CD8-positive, alpha-beta memory T cell (primary cell): ENCODE results near the gene OTUD5. TPM values are rescaled to one million over a fixed set of nuclear protein-coding genes. Genes with fewer than 3 reads are reported as not detected.
"Not testable (repeated sequence)": the region's sequence is repeated elsewhere in the genome, so short reads cannot be mapped to it uniquely, and the experiment has no call there.

Experiments
- CTCF ChIA-PET: fragments of 350-600 bp; sonication (Branson Sonifier 250); formaldehyde crosslinking; loops from one replicate; lab custom pipeline; 2021; ENCODE audit warnings: antibody characterized with exemption; lab: Charles Lee
- POLR2A ChIA-PET: fragments of 350-600 bp; sonication (Branson Sonifier 250); formaldehyde crosslinking; loops from one replicate; lab custom pipeline; 2021; ENCODE audit warnings: antibody characterized with exemption; lab: Charles Lee
- DNase-seq, 5 donors: peaks; one replicate each; pipeline versions ENCODE4 v3.0.0 to v3.0.0-alpha.2; 2020 to 2022; ENCODE audit warnings: mixed read lengths in 1 of 5
- H3K27ac ChIP-seq: one replicate; pipeline ENCODE4 v1.7.0; 2013; ENCODE audit warnings: low read depth, mild to moderate bottlenecking, low read length, moderate library complexity
- H3K27me3 ChIP-seq: 2 replicates; pipeline ENCODE4 v1.7.0; 2013; ENCODE audit warnings: low read length, mild to moderate bottlenecking; ENCODE audit not compliant: insufficient read depth, poor library complexity, severe bottlenecking
- H3K36me3 ChIP-seq: 2 replicates; pipeline ENCODE4 v1.7.0; 2013; ENCODE audit warnings: mild to moderate bottlenecking, low read length, moderate library complexity; ENCODE audit not compliant: insufficient read depth
- H3K4me1 ChIP-seq: 2 replicates; pipeline ENCODE4 v1.7.0; 2013; ENCODE audit warnings: mild to moderate bottlenecking, low read length, moderate library complexity; ENCODE audit not compliant: insufficient read depth
- H3K4me3 ChIP-seq: 2 replicates; pipeline ENCODE4 v1.7.0; 2013; ENCODE audit warnings: mild to moderate bottlenecking, low read length
- H3K9me3 ChIP-seq: 2 replicates; pipeline ENCODE4 v1.7.0; 2013; ENCODE audit warnings: mild to moderate bottlenecking, low read length
- H3K27ac Mint-ChIP-seq, 8 donors: one replicate each; pipeline ENCODE4 v1.8.0; 2020 to 2021; ENCODE audit warnings: mixed read lengths in 8 of 8, mild to moderate bottlenecking in 6 of 8, inconsistent platforms in 3 of 8, moderate library complexity in 3 of 8
- H3K27me3 Mint-ChIP-seq, 2 donors: one replicate each; pipeline ENCODE4 v1.8.0; 2020 to 2021; ENCODE audit warnings: mixed read lengths in 2 of 2, mild to moderate bottlenecking in 1 of 2, moderate library complexity in 1 of 2
- H3K36me3 Mint-ChIP-seq, 3 donors: one replicate each; pipeline ENCODE4 v1.8.0; 2020 to 2021; ENCODE audit warnings: mixed read lengths in 3 of 3, inconsistent platforms in 1 of 3, mild to moderate bottlenecking in 1 of 3
- H3K4me1 Mint-ChIP-seq, 3 donors: one replicate each; pipeline ENCODE4 v1.8.0; 2020 to 2021; ENCODE audit warnings: mixed read lengths in 3 of 3, inconsistent platforms in 1 of 3, mild to moderate bottlenecking in 1 of 3
- H3K4me3 Mint-ChIP-seq, 7 donors: one replicate each; pipeline ENCODE4 v1.8.0; 2020 to 2021; ENCODE audit warnings: mixed read lengths in 7 of 7, mild to moderate bottlenecking in 6 of 7, moderate library complexity in 4 of 7, inconsistent platforms in 2 of 7
- H3K9me3 Mint-ChIP-seq, 5 donors: one replicate each; pipeline ENCODE4 v1.8.0; 2020 to 2022; ENCODE audit warnings: mixed read lengths in 5 of 5, mild to moderate bottlenecking in 3 of 5, moderate library complexity in 2 of 5, inconsistent platforms in 1 of 5
- polyA plus RNA-seq: library from polyadenylated mRNA; unstranded; fragments of 300-500 nt; fragmentation: Illumina TruSeq; gene quantifications from one replicate; pipeline ENCODE4 v1.2.3, GENCODE V29; 2021
- total RNA-seq, 2 experiments: library from RNA; stranded (reverse); gene quantifications; one replicate each; pipeline ENCODE4 v1.2.3, GENCODE V29; 2021

Gene OTUD5
- total and polyA plus RNA-seq, 3 experiments from 2014 or later, result 47.5 to 69.1 (median 67.3) TPM

DNA sequence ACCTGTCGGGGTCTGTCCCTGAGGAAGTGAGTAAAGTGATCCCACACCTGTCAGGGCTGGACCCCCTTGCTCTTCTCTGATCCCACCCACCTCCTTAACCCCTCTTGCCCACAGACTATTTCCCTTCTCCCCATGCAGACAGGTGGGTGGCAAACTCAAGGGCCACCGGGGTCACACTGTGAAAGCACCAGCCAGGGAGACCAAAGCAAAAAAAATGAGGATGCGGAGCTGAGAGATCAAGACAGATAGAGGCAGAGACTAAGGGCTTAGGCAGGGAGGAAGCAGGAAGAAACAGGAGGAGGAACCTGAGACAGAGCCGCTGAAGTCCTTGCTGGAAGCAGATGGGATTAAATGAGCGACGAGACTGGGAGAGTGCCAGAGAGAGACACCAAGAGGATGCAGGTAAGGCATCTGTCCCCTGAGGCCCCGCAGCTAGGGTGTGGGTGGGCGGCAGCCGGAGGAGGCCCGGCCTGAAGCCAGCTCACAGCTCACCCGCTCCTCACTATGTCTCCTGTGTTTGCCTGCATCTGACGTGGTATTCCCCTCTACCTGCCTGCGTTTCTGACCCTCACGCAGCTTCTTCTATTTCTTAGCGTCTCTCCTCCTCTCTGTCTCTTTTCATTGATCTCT is 67.0 kb downstream of the OTUD5 start:
- ChIA-PET CTCF (interaction anchor here (1.1 to 3.2 kb wide), 6 partner anchors 22 to 259 kb away, joined by 3 to 21 read pairs (median 10); partner anchors contain the start of gene SLC35A2), POLR2A (interaction anchor here (0.6 to 1.2 kb wide), 4 partner anchors 29 to 89 kb away, joined by 3 to 5 read pairs (median 4); partner anchors contain the start of gene HDAC6)
- DNase-seq, result no peak
- H3K4me1 ChIP-seq, result peaks cover 5% of the 10 kb centered on the region
- no peak overlapping the region for H3K27ac ChIP-seq
- Mint-ChIP-seq H3K27me3 (peaks cover 0 to 5% of the 10 kb centered on the region in 2 donors), H3K27ac (peak overlapping the region in 7 of 8 donors; percentile 43 to 99 (median 70)), H3K36me3 (peaks cover 0 to 16% (median 0%) of the 10 kb centered on the region in 3 donors), H3K4me3 (peak overlapping the region; percentile 76 to 97 (median 85)), H3K9me3 (no peaks in the 10 kb centered on the region), H3K4me1 (peaks cover 10 to 22% (median 20%) of the 10 kb centered on the region in 3 donors)
- no peaks in the 10 kb centered on the region for H3K27me3 ChIP-seq
- no peaks in the 10 kb centered on the region for H3K36me3 ChIP-seq
- H3K4me3 ChIP-seq, result peak overlapping the region; percentile 49
- no peaks in the 10 kb centered on the region for H3K9me3 ChIP-seq

DNA sequence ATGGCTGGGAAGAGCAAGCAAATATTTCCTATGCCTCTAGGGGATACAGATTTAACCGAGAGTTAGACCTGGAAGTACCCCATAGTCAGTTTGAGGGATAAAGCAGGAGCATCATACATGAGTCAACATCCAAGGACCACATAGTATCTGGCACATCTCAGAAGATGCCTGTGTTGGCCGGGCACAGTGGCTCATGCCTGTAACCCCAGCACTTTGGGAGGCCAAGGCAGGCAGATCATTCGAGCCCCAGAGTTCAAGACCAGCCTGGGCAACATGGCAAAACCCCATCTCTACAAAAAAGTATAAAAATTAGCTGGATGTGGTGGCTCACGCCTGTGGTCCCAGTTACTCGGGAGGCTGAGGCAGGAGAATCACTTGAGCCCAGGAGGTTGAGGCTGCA is 70.8 kb downstream of the OTUD5 start:
- H3K9me3 Mint-ChIP-seq, POLR2A ChIA-PET, DNase-seq, H3K27ac ChIP-seq, H3K9me3 ChIP-seq, H3K27ac Mint-ChIP-seq, H3K4me1 ChIP-seq, H3K36me3 ChIP-seq, H3K36me3 Mint-ChIP-seq, H3K4me3 ChIP-seq, H3K4me3 Mint-ChIP-seq, CTCF ChIA-PET, H3K27me3 Mint-ChIP-seq, H3K27me3 ChIP-seq: not testable (repeated sequence)
- peaks cover 5 to 10% (median 7%) of the 10 kb centered on the region in 3 donors for H3K4me1 Mint-ChIP-seq

DNA sequence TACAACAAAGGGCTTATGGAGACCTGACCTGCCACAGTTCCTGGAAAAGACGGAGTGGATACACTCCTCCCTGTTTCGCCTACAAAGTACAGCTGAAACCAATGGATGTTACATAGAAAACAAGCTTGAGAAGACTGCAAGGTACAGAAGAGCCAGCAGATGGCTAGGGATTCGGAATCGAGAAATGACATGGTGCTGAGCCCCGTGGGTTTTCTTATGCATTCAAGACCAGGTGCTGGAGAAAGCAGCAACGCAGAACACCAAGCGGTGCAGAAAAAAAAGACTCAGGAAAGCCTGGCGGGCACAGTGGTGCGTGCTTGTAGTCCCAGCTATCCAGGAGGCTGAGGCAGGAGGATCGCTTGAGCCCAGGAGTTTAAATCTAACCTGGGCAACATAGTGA is 73.7 kb downstream of the OTUD5 start:
- no peaks in the 10 kb centered on the region for H3K9me3 Mint-ChIP-seq
- no peaks in the 10 kb centered on the region for H3K4me1 Mint-ChIP-seq
- ChIA-PET CTCF (no interaction called here), POLR2A (no interaction called here)
- H3K4me1 ChIP-seq, result no peaks in the 10 kb centered on the region
- H3K4me3 ChIP-seq, result no peak overlapping the region
- no peaks in the 10 kb centered on the region for H3K27me3 ChIP-seq
- H3K4me3 Mint-ChIP-seq, result no peak overlapping the region
- H3K36me3 Mint-ChIP-seq, result no peaks in the 10 kb centered on the region
- no peaks in the 10 kb centered on the region for H3K36me3 ChIP-seq
- H3K9me3 ChIP-seq, result no peaks in the 10 kb centered on the region
- H3K27ac ChIP-seq, result no peak overlapping the region
- H3K27ac Mint-ChIP-seq, result no peak overlapping the region
- DNase-seq, result no peak
- no peaks in the 10 kb centered on the region for H3K27me3 Mint-ChIP-seq

DNA sequence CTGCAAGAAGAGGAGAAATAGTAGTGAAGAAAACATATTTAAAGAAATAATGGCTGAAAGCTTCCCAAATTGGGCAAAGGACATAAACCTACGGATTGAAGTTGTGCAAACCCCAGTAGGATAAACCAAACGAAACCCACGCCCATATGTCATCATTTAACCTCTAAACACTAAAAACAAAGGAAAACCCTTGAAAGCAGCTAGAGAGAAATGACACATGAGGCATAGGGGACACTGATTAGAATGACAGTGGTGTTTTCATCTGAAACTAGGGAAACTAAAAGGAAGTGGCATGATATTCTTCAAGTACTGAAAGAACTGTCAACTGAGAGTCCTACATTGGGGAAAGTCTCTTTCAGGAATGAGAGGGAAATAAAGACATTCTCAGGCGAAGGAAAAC is 80.5 kb downstream of the OTUD5 start:
- H3K9me3 ChIP-seq, CTCF ChIA-PET, H3K4me3 ChIP-seq, H3K27me3 ChIP-seq, H3K36me3 Mint-ChIP-seq, H3K36me3 ChIP-seq, H3K27ac Mint-ChIP-seq, H3K4me1 Mint-ChIP-seq, H3K9me3 Mint-ChIP-seq, H3K4me3 Mint-ChIP-seq, DNase-seq, POLR2A ChIA-PET, H3K4me1 ChIP-seq, H3K27ac ChIP-seq: not testable (repeated sequence)
- peaks cover 0 to 12% of the 10 kb centered on the region in 2 donors for H3K27me3 Mint-ChIP-seq

Other genes starting within 250 kb of the OTUD5 start
- gene GLOD5, start 195.9 kb downstream of the OTUD5 start, total RNA-seq, result not detected
- gene GLOD5, start 195.9 kb downstream of the OTUD5 start, polyA plus RNA-seq, result not detected
- gene GATA1, start 171.0 kb downstream of the OTUD5 start, total RNA-seq, result not detected
- not detected for gene GATA1, start 171.0 kb downstream of the OTUD5 start, polyA plus RNA-seq
- 10 to 100 TPM; 53.5 to 65.0 TPM for gene HDAC6, start 155.5 kb downstream of the OTUD5 start, total RNA-seq
- gene HDAC6, start 155.5 kb downstream of the OTUD5 start, polyA plus RNA-seq, result 25.7 TPM
- under 1 TPM in 1 of 2 experiments, not detected in 1; 0.18 TPM for gene ERAS, start 131.1 kb downstream of the OTUD5 start, total RNA-seq
- not detected for gene ERAS, start 131.1 kb downstream of the OTUD5 start, polyA plus RNA-seq
- gene PCSK1N, start 122.0 kb downstream of the OTUD5 start, total RNA-seq, result 1 to 10 TPM; 2.3 to 3.2 TPM
- 11.1 TPM for gene PCSK1N, start 122.0 kb downstream of the OTUD5 start, polyA plus RNA-seq
- gene TIMM17B, start 59.8 kb downstream of the OTUD5 start, total RNA-seq, result 10 to 100 TPM; 87.5 to 93.6 TPM
- gene TIMM17B, start 59.8 kb downstream of the OTUD5 start, polyA plus RNA-seq, result 68.5 TPM
- gene PQBP1, start 59.7 kb downstream of the OTUD5 start, total RNA-seq, result 100 to 1,000 TPM; 101 to 106 TPM
- 83.5 TPM for gene PQBP1, start 59.7 kb downstream of the OTUD5 start, polyA plus RNA-seq
- 10 to 100 TPM; 27.1 to 27.2 TPM for gene SLC35A2, start 46.0 kb downstream of the OTUD5 start, total RNA-seq
- gene SLC35A2, start 46.0 kb downstream of the OTUD5 start, polyA plus RNA-seq, result 13.2 TPM
- 100 to 1,000 TPM; 269 to 273 TPM for gene PIM2, start 38.6 kb downstream of the OTUD5 start, total RNA-seq
- 212 TPM for gene PIM2, start 38.6 kb downstream of the OTUD5 start, polyA plus RNA-seq
- 1 to 10 TPM in 1 of 2 experiments, under 1 TPM in 1; 0.72 to 1.1 TPM for gene KCND1, start 14.2 kb upstream of the OTUD5 start, total RNA-seq
- gene KCND1, start 14.2 kb upstream of the OTUD5 start, polyA plus RNA-seq, result 0.06 TPM
- 10 to 100 TPM; 56.8 to 57.7 TPM for gene GRIPAP1, start 44.7 kb upstream of the OTUD5 start, total RNA-seq
- gene GRIPAP1, start 44.7 kb upstream of the OTUD5 start, polyA plus RNA-seq, result 21.2 TPM
- 10 to 100 TPM; 32.4 to 35.4 TPM for gene TFE3, start 85.8 kb upstream of the OTUD5 start, total RNA-seq
- 7.7 TPM for gene TFE3, start 85.8 kb upstream of the OTUD5 start, polyA plus RNA-seq
- 1 to 10 TPM; 5.1 to 5.4 TPM for gene CCDC120, start 101.4 kb upstream of the OTUD5 start, total RNA-seq
- gene CCDC120, start 101.4 kb upstream of the OTUD5 start, polyA plus RNA-seq, result 1.5 TPM
- 10 to 100 TPM; 13.1 to 14.5 TPM for gene PRAF2, start 116.4 kb upstream of the OTUD5 start, total RNA-seq
- gene PRAF2, start 116.4 kb upstream of the OTUD5 start, polyA plus RNA-seq, result 62.6 TPM
- 10 to 100 TPM; 41.4 to 46.2 TPM for gene WDR45, start 122.3 kb upstream of the OTUD5 start, total RNA-seq
- 56.9 TPM for gene WDR45, start 122.3 kb upstream of the OTUD5 start, polyA plus RNA-seq
- gene GPKOW, start 166.1 kb upstream of the OTUD5 start, total RNA-seq, result 10 to 100 TPM; 20.4 to 23.3 TPM
- 31.8 TPM for gene GPKOW, start 166.1 kb upstream of the OTUD5 start, polyA plus RNA-seq
- 1 to 10 TPM; 1.4 TPM for gene MAGIX, start 205.2 kb upstream of the OTUD5 start, total RNA-seq
- 0.25 TPM for gene MAGIX, start 205.2 kb upstream of the OTUD5 start, polyA plus RNA-seq
- gene PLP2, start 214.3 kb upstream of the OTUD5 start, total RNA-seq, result 10 to 100 TPM; 95.2 to 98.1 TPM
- 160 TPM for gene PLP2, start 214.3 kb upstream of the OTUD5 start, polyA plus RNA-seq
- 10 to 100 TPM; 13.3 to 13.5 TPM for gene PRICKLE3, start 228.8 kb upstream of the OTUD5 start, total RNA-seq
- gene PRICKLE3, start 228.8 kb upstream of the OTUD5 start, polyA plus RNA-seq, result 3.0 TPM
- gene SYP, start 242.6 kb upstream of the OTUD5 start, total RNA-seq, result 1 to 10 TPM; 1.9 to 2.5 TPM
- gene SYP, start 242.6 kb upstream of the OTUD5 start, polyA plus RNA-seq, result 0.25 TPM